Measurements from ENCODE around the gene PRDX1.

DNA sequence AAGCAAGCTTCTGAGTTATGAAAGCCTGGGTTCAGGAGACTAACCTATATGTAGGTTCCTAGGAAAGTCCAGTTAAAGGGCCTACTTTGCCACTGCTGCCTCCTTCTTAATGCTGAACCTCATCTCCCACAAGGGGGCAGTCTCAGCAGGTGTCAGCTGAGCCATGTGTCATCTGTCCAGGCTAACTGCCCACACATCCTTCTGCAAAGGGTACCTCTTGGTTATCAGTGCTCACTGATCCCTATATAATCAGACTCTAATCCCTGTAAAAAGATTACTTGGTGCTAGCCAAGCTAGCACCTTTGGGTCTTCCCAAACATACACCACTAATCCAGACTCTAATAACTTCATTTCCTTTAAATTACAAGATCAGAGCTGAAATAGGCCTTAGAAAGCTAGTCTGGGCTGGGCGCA is 9.0 kb downstream of the PRDX1 start:
- TF ChIP-seq, protein P1, sequence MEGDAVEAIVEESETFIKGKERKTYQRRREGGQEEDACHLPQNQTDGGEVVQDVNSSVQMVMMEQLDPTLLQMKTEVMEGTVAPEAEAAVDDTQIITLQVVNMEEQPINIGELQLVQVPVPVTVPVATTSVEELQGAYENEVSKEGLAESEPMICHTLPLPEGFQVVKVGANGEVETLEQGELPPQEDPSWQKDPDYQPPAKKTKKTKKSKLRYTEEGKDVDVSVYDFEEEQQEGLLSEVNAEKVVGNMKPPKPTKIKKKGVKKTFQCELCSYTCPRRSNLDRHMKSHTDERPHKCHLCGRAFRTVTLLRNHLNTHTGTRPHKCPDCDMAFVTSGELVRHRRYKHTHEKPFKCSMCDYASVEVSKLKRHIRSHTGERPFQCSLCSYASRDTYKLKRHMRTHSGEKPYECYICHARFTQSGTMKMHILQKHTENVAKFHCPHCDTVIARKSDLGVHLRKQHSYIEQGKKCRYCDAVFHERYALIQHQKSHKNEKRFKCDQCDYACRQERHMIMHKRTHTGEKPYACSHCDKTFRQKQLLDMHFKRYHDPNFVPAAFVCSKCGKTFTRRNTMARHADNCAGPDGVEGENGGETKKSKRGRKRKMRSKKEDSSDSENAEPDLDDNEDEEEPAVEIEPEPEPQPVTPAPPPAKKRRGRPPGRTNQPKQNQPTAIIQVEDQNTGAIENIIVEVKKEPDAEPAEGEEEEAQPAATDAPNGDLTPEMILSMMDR (IDR thresholded peaks at IDR 0.05): peak; percentile 42 to 61 (median 58)
- TF ChIP-seq EP300 (IDR thresholded peaks at IDR 0.05): no peak
- no peak for TF ChIP-seq POLR2A (IDR thresholded peaks at IDR 0.05)

Measured in tibial nerve (tissue), 4 donors.